HFF-Myc (cell line): ENCODE measurements around the gene HOXD13.

Experiments used
- DNase-seq: peaks from one replicate; pipeline ENCODE4 v3.0.0-alpha.2; 2011; ENCODE audit warnings: low read depth; ENCODE audit errors: extremely low read depth
- H3K4me3 ChIP-seq: replicated peaks from 2 replicates; pipeline ENCODE4 v1.5.1; 2011; ENCODE audit warnings: low read depth, mild to moderate bottlenecking, control low read depth, low read length
- CTCF ChIP-seq: IDR thresholded peaks from 2 replicates; pipeline ENCODE4 v1.5.1; 2012; ENCODE audit warnings: mild to moderate bottlenecking, low read depth, low read length, control low read depth; ENCODE audit errors: missing control alignments

The HOXD13 gene

DNA sequence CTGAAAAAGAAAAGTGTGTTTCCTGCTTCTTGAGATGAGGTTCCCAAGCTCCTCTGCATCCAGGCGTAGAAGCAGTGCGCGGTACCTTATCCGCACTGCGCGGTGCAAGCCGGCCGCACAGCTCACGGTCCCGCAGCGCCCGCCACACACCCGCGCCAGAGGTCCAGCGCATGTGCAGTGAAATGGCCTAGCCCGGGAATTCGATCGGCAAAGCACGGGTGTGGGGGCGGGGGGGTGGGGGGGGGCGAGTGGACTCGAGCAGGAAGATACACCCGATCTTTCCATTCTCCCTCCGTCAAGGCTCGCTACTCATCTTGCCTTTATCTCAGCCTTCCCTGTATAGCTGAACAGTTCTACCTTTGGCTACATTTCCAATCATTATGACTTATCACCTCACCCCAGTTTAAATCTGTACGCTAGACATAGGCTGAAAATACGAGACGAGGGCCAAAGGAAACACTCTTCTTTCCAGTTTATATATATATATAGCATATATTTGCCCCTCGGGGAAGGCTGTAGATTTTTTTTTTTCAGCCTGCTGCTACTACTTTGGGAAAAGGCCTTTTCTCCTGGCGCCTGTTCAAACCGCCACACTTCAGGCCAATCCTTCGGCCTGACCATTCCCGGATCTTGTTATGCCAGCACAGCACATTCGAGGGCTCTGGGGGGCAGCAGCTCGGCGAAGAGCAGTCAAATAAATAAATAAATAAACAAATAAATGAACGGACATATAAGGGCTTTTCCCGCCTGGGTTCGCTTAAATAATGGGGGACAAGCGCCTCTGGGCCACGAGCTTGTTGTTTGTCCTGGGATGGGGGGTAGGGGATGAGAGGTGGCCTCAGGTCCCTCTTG is 47.4 kb downstream of the HOXD13 start:
- no peak for DNase-seq
- H3K4me3 ChIP-seq = peak overlapping the region; percentile 30
- no peak for TF ChIP-seq CTCF

GRCh38 chr2:176140513-176141317 is 48.2 kb downstream of the HOXD13 start:
- peak; percentile 89 for TF ChIP-seq CTCF
- H3K4me3 ChIP-seq = peak overlapping the region; percentile 30
- no peak for DNase-seq

GRCh38 chr2:176142281-176142680 is 49.8 kb downstream of the HOXD13 start:
- TF ChIP-seq CTCF = no peak
- DNase-seq = no peak
- H3K4me3 ChIP-seq = no peak overlapping the region
